ENCODE data around the gene ATP10D.

ATP10D gene

GRCh38 chr4:47631161-47631560 is 146.1 kb downstream of the ATP10D start:
- intact Hi-C loops (cut with DNase I) = no loop called here
- no peak for DNase-seq

- intact Hi-C loops (cut with DNase I) = no loop called here
Observed at GRCh38 chr4:47639531-47639930, 154.5 kb downstream of the ATP10D start.

GRCh38 chr4:47640911-47641310 is 155.8 kb downstream of the ATP10D start:
- no peak for DNase-seq
- intact Hi-C loops (cut with DNase I) = no loop called here

More at GRCh38 chr4:47639531-47639930, 154.5 kb downstream of the ATP10D start:
- no peak for DNase-seq

- no peak for DNase-seq
- intact Hi-C loops (cut with DNase I) = no loop called here
Observed at GRCh38 chr4:47641755-47642154, 156.7 kb downstream of the ATP10D start.

GRCh38 chr4:47642191-47642830 is 157.2 kb downstream of the ATP10D start:
- no peak for DNase-seq
- intact Hi-C loops (cut with DNase I) = no loop called here

Measured in head of caudate nucleus (tissue), 42 donors.